GM19328 (cell line): ENCODE results near the gene AVEN.

Experiments used
- ATAC-seq: cut with Tn5 transposase; IDR thresholded peaks from one replicate; pipeline ENCODE4 v1.9.1; 2021; ENCODE audit warnings: mild to moderate bottlenecking, moderate library complexity; ENCODE audit not compliant: unreplicated experiment

AVEN gene

GRCh38 chr15:33987444-33987843 is 51.6 kb downstream of the AVEN start:
- ATAC-seq = no peak

DNA sequence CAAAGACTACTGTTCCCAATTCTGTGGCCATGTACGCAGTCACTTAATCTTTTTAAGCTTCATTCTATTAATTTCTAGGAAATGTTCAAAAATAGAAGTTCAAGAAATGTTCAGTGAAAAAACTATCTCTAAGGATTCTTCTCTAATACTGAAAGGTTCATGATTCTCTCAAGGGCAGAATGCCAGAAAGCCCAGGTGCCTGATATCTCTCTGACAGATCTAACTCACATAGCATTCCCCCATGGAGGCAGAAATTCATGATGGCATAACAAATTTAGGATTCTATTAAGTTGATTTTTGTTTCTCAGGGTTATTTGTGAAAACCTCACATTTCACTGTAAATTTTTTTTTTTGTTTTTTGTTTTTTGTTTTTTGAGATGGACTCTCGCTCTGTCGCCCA is 53.3 kb downstream of the AVEN start:
- ATAC-seq = no peak

GRCh38 chr15:33985287-33985686 is 53.7 kb downstream of the AVEN start:
- ATAC-seq = no peak

GRCh38 chr15:33982516-33982915 is 56.5 kb downstream of the AVEN start:
- no peak for ATAC-seq

- no peak for ATAC-seq
These were observed 58.8 kb downstream of the AVEN start for GRCh38 chr15:33980159-33980558.

DNA sequence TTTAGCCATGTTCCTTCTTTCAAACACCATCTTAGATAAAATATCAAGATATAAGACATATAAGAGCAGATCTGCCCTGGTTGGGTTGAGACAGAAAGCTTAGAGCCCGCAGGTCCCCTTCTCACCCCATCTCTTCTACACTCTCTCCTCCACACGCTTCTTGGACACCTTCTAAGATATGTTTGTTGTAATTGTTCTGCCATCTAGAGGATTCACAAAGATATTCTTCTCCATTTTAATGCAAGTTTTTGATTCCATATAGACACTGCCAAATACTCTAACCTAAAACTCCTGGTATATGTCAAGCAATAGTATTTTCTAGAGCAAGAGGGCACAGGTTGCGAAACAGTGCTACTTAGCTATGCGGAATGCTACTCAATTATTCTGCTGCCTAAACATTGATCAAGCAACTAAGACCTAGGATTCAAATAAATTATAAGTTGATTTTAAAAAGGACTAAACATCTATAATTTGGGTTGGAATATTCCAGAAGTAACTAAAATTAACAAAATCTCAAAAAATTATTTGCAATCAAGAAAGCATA is 63.9 kb downstream of the AVEN start:
- no peak for ATAC-seq

DNA sequence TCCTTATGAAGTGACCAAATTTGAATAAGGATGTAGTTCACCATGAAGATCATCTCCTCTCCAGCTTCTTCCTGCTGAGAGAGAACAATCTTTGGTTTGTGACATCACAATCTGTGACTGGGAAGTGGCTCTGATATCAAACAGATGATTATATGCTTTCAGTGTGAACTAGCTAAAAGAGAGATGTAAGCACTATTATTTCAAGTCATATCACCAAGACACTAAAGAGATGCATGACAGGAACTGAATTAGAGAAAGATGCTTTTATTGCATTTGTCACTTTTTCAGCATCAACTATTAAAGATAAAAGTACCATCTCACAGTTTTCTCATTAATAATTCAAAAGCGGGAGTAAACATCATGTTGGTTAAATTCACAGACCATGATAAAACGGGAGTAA is 67.2 kb downstream of the AVEN start:
- ATAC-seq = no peak

DNA sequence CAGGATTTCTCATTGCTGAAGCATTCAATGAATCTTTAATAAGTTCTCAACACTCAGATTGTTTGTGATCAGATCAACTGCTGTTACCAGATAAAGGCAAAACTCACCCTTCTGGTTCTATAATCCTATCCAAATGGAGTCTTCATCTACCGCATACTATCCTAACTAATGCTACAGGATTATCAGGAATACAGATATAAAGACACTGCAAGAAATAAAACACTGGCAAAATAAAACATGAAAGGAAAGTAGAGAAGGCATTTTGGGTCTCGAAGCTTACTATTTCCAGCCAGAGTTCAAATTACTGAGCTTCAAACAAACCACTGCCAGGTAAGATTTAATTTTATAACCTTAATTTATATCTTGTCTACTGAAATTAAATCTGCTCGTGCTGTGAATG is 70.2 kb downstream of the AVEN start:
- ATAC-seq = no peak

GRCh38 chr15:33968224-33968623 is 70.8 kb downstream of the AVEN start, which contains the start of gene CHRM5:
Gene CHRM5 (plus strand): TSS chr15:33968497. CDS start chr15:34062718, 94,221 bp downstream.
- ATAC-seq = no peak

GRCh38 chr15:33964665-33965040 is 74.4 kb downstream of the AVEN start:
- no peak for ATAC-seq

- no peak for ATAC-seq
These were observed 75.0 kb downstream of the AVEN start for GRCh38 chr15:33963831-33964664.

- ATAC-seq = no peak
These were observed 78.5 kb downstream of the AVEN start for GRCh38 chr15:33960549-33960935.

GRCh38 chr15:33959844-33960548 is 79.0 kb downstream of the AVEN start:
- no peak for ATAC-seq

DNA sequence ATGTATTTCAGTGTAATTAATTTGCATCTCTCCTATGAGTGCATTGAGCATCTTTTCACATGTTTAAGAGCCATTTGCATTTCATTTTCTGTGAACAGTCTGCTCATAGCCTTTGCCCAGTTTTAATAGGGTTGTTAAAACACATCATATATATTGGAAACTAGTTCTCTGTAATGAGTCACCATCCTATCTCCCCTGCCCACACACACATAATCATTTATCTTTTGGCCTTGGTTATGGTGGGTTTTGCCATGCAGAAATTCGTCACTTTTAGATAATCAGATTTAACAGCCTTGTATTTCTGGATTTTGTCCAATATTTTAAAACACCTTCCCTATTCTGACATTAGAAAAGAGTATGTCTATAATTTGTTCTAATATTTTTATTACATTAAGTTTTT is 82.6 kb downstream of the AVEN start:
- ATAC-seq = no peak

DNA sequence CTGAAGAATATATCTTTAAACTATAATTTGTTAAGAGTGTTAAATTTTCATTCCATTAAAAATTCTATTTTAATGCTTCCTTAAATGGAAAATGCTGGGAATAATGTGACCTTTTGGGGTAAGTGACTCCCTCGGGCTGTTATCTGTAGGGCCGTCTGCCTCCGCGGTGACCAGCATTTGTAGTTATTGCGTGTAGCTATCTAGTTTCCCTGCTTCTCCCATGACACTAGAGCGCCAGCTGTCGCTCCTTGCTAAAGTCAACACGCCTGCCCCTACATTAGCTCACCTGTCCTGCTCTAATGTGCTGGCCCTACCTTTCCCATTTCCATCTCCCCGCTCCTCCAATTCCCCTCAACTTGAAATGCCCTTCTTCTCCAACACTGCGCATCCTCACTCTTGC is 83.1 kb downstream of the AVEN start:
- no peak for ATAC-seq

DNA sequence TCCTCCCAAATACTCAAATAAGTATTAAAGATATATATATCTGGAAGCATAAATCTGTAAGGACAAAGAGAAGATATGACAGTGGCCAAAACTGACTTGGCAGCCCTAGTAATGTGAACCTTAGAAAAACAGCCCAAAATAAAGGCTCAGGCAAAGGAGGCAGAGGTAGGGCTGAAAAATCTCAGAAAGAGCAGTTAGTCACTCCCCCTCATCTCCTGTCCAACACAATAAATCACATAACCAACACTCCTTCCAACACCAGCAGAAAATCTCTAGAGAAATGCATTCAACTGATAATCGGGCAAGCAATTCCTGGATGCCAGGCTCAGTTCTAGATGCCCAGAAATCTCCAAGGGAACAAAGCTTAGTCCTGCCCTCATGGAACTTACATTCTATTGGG is 92.9 kb downstream of the AVEN start:
- ATAC-seq = no peak

GRCh38 chr15:33941279-33942063 is 97.5 kb downstream of the AVEN start:
- ATAC-seq = no peak

GRCh38 chr15:33934921-33935320 is 104.1 kb downstream of the AVEN start:
- no peak for ATAC-seq

GRCh38 chr15:33934396-33934795 is 104.6 kb downstream of the AVEN start:
- ATAC-seq = no peak

DNA sequence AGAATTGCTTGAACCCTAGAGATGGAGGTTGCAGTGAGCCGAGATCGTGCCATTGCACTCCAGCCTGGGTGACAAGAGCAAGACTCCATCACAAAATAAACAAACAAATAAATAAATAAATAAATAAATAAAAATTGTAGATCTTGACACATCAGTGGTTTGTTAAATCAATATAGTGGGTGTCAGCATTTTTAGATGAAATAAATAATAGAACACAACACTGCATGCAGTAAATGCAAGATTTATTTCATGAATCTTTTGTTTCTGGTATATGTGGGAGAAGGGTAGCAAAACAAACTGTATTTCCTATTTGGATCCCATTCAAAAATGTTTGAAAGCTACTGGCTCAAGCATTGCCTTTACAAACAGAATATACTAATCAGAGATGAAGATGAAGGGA is 106.3 kb downstream of the AVEN start:
- no peak for ATAC-seq

DNA sequence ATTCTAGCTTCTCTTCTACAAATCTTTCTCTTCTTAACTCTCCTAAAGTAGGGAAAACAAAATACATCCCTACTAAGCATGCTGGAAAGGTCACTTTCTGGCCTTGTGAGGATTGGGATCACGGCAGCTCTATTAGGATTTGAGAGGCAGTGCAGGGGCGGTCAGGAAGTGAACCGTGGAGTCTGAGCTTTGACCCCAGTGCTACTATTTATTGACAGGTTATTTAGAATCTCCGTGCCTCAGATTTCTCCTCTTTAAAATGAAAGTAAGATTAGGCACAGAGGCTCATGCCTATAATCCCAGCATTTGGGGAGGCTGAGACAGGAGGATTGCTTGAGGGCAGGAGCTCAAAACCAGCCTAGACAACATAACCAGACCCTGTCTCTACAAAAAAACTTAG is 112.7 kb downstream of the AVEN start:
- no peak for ATAC-seq
